Fibroblast of lung (primary cell): Measurements from ENCODE around the gene NELFB. TPM values are rescaled to one million over a fixed set of nuclear protein-coding genes. Genes with fewer than 3 reads are reported as not detected.
A peak's percentile ranks its signal among the peaks of the same experiment; 100 is the strongest.

Experiments
- DNase-seq, 2 donors: peaks; one replicate each; pipeline versions ENCODE4 v3.0.0 to v3.0.0-alpha.2; 2010; ENCODE audit warnings: low read depth in 2 of 2
- H2AFZ ChIP-seq: 2 replicates; pipeline ENCODE4 v1.5.1; 2012; ENCODE audit warnings: low read length, control low read depth, inconsistent platforms
- H3K27ac ChIP-seq: 2 replicates; pipeline ENCODE4 v1.5.1; 2011; ENCODE audit warnings: low read length, control low read depth; ENCODE audit not compliant: insufficient read depth
- H3K27me3 ChIP-seq: 2 replicates; pipeline ENCODE4 v1.5.1; 2011; ENCODE audit warnings: mild to moderate bottlenecking, low read length; ENCODE audit not compliant: control insufficient read depth, insufficient read depth
- H3K36me3 ChIP-seq: 2 replicates; pipeline ENCODE4 v1.5.1; 2011; ENCODE audit warnings: low read length; ENCODE audit not compliant: control insufficient read depth, insufficient read depth
- H3K4me1 ChIP-seq: 2 replicates; pipeline ENCODE4 v1.5.1; 2011; ENCODE audit warnings: low read length; ENCODE audit not compliant: control insufficient read depth, insufficient read depth; ENCODE audit errors: extremely low read depth
- H3K4me2 ChIP-seq: 2 replicates; pipeline ENCODE4 v1.5.1; 2011; ENCODE audit warnings: low read length, control low read depth; ENCODE audit not compliant: insufficient read depth; ENCODE audit errors: extremely low read depth
- H3K4me3 ChIP-seq, 4 experiments: fragments of 200-600 bp in 1 of 4; sonication (generic) in 1 of 4; replicated peaks in 1 of 4; 2 replicates each; pipeline ENCODE4 v1.5.1; 2011 to 2016; ENCODE audit warnings: low read length in 4 of 4, low read depth in 3 of 4, mild to moderate bottlenecking in 3 of 4, control low read depth in 2 of 4, inconsistent platforms in 1 of 4, mixed read lengths in 1 of 4; ENCODE audit not compliant: insufficient read depth in 1 of 4; ENCODE audit errors: control extremely low read depth in 1 of 4
- H3K79me2 ChIP-seq: 2 replicates; pipeline ENCODE4 v1.5.1; 2012; ENCODE audit warnings: mild to moderate bottlenecking, low read length, inconsistent platforms; ENCODE audit not compliant: control insufficient read depth, insufficient read depth
- H3K9ac ChIP-seq: 2 replicates; pipeline ENCODE4 v1.5.1; 2011; ENCODE audit warnings: mild to moderate bottlenecking, low read length, control low read depth; ENCODE audit not compliant: insufficient read depth
- H3K9me3 ChIP-seq: 2 replicates; pipeline ENCODE4 v1.5.1; 2012; ENCODE audit warnings: low read depth, low read length; ENCODE audit not compliant: control insufficient read depth, insufficient read depth
- H4K20me1 ChIP-seq: 2 replicates; pipeline ENCODE4 v1.5.1; 2011; ENCODE audit warnings: low read length; ENCODE audit not compliant: control insufficient read depth, insufficient read depth; ENCODE audit errors: extremely low read depth
- CTCF ChIP-seq, 2 donors: IDR thresholded peaks in 1 of 2; conservative IDR thresholded peaks in 1 of 2; 1 replicate in 1 of 2; 2 replicates in 1 of 2; pipeline ENCODE4 v1.5.1; 2011 to 2012; ENCODE audit warnings: low read length in 2 of 2, control low read depth in 1 of 2, inconsistent platforms in 1 of 2, low read depth in 1 of 2, mild to moderate bottlenecking in 1 of 2
- EZH2 ChIP-seq: IDR thresholded peaks from 2 replicates; pipeline ENCODE4 v1.5.1; 2012; ENCODE audit warnings: low read length, control low read depth, mild to moderate bottlenecking; ENCODE audit errors: missing control alignments
- polyA plus RNA-seq, 2 donors: library from polyadenylated mRNA; depleted of rRNA in 1 of 2; stranded (reverse) in 1 of 2; unstranded in 1 of 2; fragments of >200 nt; gene quantifications; 2 replicates each; pipeline ENCODE4 v1.2.1, GENCODE V29; 2011 to 2012; ENCODE audit warnings: missing spikeins in 1 of 2
- total RNA-seq: library from RNA; depleted of rRNA; stranded (reverse); fragments of >200 nt; gene quantifications from 2 replicates; pipeline ENCODE4 v1.2.1, GENCODE V29; 2014

Gene NELFB
- total and polyA plus RNA-seq, 2 donors (not counting 1 experiment from before 2014, with no cell fraction given), result 23.5 to 50.0 TPM

- no peaks in the 10 kb centered on the region for H3K79me2 ChIP-seq
- no peak overlapping the region for H2AFZ ChIP-seq
- no peaks in the 10 kb centered on the region for H3K9me3 ChIP-seq
- H3K27ac ChIP-seq, result no peak overlapping the region
- no peaks in the 10 kb centered on the region for H3K36me3 ChIP-seq
- H4K20me1 ChIP-seq, result no peaks in the 10 kb centered on the region
- TF ChIP-seq CTCF (conservative IDR thresholded peaks at IDR 0.05 in 1 of 2, IDR thresholded peaks at IDR 0.05 in 1 of 2; ENCODE audit: low read depth in 1 of 2, low read length in 2 of 2) (peak; percentile 13 to 14), EZH2 (no peak)
- no peak overlapping the region for H3K4me2 ChIP-seq
- H3K4me3 ChIP-seq, result no peak overlapping the region
- peak in 1 of 2 donors; percentile 43 for DNase-seq
- no peak overlapping the region for H3K9ac ChIP-seq
- no peaks in the 10 kb centered on the region for H3K27me3 ChIP-seq
- no peaks in the 10 kb centered on the region for H3K4me1 ChIP-seq
These were observed 64.0 kb downstream of the NELFB start for GRCh38 chr9:137319011-137319738.

- no peaks in the 10 kb centered on the region for H3K27me3 ChIP-seq
- H3K9me3 ChIP-seq, result no peaks in the 10 kb centered on the region
- no peak overlapping the region for H3K4me2 ChIP-seq
- H3K36me3 ChIP-seq, result no peaks in the 10 kb centered on the region
- H3K9ac ChIP-seq, result no peak overlapping the region
- H3K27ac ChIP-seq, result no peak overlapping the region
- DNase-seq, result no peak
- no peaks in the 10 kb centered on the region for H3K4me1 ChIP-seq
- no peaks in the 10 kb centered on the region for H3K79me2 ChIP-seq
- H4K20me1 ChIP-seq, result no peaks in the 10 kb centered on the region
- TF ChIP-seq EZH2, result no peak
- no peak for TF ChIP-seq CTCF (conservative IDR thresholded peaks at IDR 0.05 in 1 of 2, IDR thresholded peaks at IDR 0.05 in 1 of 2; ENCODE audit: low read depth in 1 of 2, low read length in 2 of 2)
- H3K4me3 ChIP-seq, result no peak overlapping the region
- no peak overlapping the region for H2AFZ ChIP-seq
These were observed 64.8 kb downstream of the NELFB start for GRCh38 chr9:137319739-137320551.

- Histone ChIP-seq H3K79me2 (no peaks in the 10 kb centered on the region), H3K4me1 (no peaks in the 10 kb centered on the region), H3K4me3 (no peak overlapping the region), H4K20me1 (no peaks in the 10 kb centered on the region), H3K4me2 (no peak overlapping the region), H2AFZ (no peak overlapping the region), H3K9me3 (no peaks in the 10 kb centered on the region), H3K27ac (no peak overlapping the region), H3K9ac (no peak overlapping the region), H3K27me3 (no peaks in the 10 kb centered on the region), H3K36me3 (no peaks in the 10 kb centered on the region)
- TF ChIP-seq CTCF (conservative IDR thresholded peaks at IDR 0.05 in 1 of 2, IDR thresholded peaks at IDR 0.05 in 1 of 2; ENCODE audit: low read depth in 1 of 2, low read length in 2 of 2) (no peak), EZH2 (no peak)
- no peak for DNase-seq
These were observed 65.6 kb downstream of the NELFB start for GRCh38 chr9:137320555-137321384.
